CD4-positive, alpha-beta T cell (primary cell): ENCODE measurements around the gene STRN4. TPM values are rescaled to one million over a fixed set of nuclear protein-coding genes. Genes with fewer than 3 reads are reported as not detected.

ENCODE experiments used
- ATAC-seq: fragments of 200-7000 bp; cut with Tn5 transposase; one replicate; pipeline ENCODE4 v1.10.0; 2022; ENCODE audit warnings: mild to moderate bottlenecking; ENCODE audit not compliant: poor library complexity
- CTCF ChIA-PET: fragments of 350-600 bp; sonication (Branson Sonifier 250); formaldehyde crosslinking; loops from one replicate; lab custom pipeline; 2021; ENCODE audit warnings: antibody characterized with exemption, inconsistent platforms; lab: Charles Lee
- POLR2A ChIA-PET: fragments of 350-600 bp; sonication (Branson Sonifier 250); formaldehyde crosslinking; loops from one replicate; lab custom pipeline; 2021; ENCODE audit warnings: antibody characterized with exemption, inconsistent platforms; lab: Charles Lee
- DNase-seq, 14 experiments: peaks; one replicate each; pipeline ENCODE4 v3.0.0-alpha.2; 2013 to 2020; ENCODE audit warnings: mixed read lengths in 2 of 14
- H3K27ac ChIP-seq, 2 donors: one replicate each; pipeline versions ENCODE4 v1.5.1 to v1.7.0; 2013; ENCODE audit warnings: low read length in 2 of 2, low read depth in 1 of 2, mild to moderate bottlenecking in 1 of 2
- H3K27me3 ChIP-seq, 2 experiments: 1 replicate in 1 of 2; 2 replicates in 1 of 2; pipeline versions ENCODE4 v1.6.1 to v1.7.0; 2013; ENCODE audit warnings: low read length in 2 of 2, control low read depth in 1 of 2, mild to moderate bottlenecking in 1 of 2, moderate library complexity in 1 of 2; ENCODE audit not compliant: insufficient read depth in 2 of 2, control insufficient read depth in 1 of 2
- H3K36me3 ChIP-seq: one replicate; pipeline ENCODE4 v1.6.1; 2013; ENCODE audit warnings: low read length, control low read depth; ENCODE audit not compliant: insufficient read depth
- H3K4me1 ChIP-seq: one replicate; pipeline ENCODE4 v1.6.1; 2013; ENCODE audit warnings: low read length, control low read depth; ENCODE audit not compliant: insufficient read depth
- H3K4me3 ChIP-seq: one replicate; pipeline ENCODE4 v1.5.1; 2013; ENCODE audit warnings: mild to moderate bottlenecking, low read length, moderate library complexity
- H3K9me3 ChIP-seq, 2 experiments: 1 replicate in 1 of 2; 2 replicates in 1 of 2; pipeline versions ENCODE4 v1.6.1 to v1.7.0; 2013; ENCODE audit warnings: low read length in 2 of 2, mild to moderate bottlenecking in 2 of 2, control low read depth in 1 of 2, moderate library complexity in 1 of 2; ENCODE audit not compliant: control insufficient read depth in 1 of 2, insufficient read depth in 1 of 2
- H3K27ac Mint-ChIP-seq: one replicate; pipeline ENCODE4 v1.8.0; 2020; ENCODE audit warnings: mixed read lengths
- H3K27me3 Mint-ChIP-seq: one replicate; pipeline ENCODE4 v1.8.0; 2021; ENCODE audit warnings: mixed read lengths
- H3K36me3 Mint-ChIP-seq: one replicate; pipeline ENCODE4 v1.8.0; 2021; ENCODE audit warnings: low read depth, mixed read lengths
- H3K4me1 Mint-ChIP-seq: one replicate; pipeline ENCODE4 v1.8.0; 2021; ENCODE audit warnings: low read depth, mixed read lengths
- H3K4me3 Mint-ChIP-seq: one replicate; pipeline ENCODE4 v1.8.0; 2020; ENCODE audit warnings: mild to moderate bottlenecking, mixed read lengths
- H3K9me3 Mint-ChIP-seq: one replicate; pipeline ENCODE4 v1.8.0; 2020; ENCODE audit warnings: mixed read lengths
- CTCF ChIP-seq: fragments of 200-600 bp; IDR thresholded peaks from one replicate; pipeline ENCODE4 v1.8.0; 2022; ENCODE audit warnings: antibody characterized with exemption, mild to moderate bottlenecking
- intact Hi-C, 2 experiments: fragments of 100-400 bp; cut with DNase I in 1 of 2; cut with micrococcal nuclease in 1 of 2; formaldehyde crosslinking; loops; one replicate each; pipeline versions ENCODE4 v1.15.1 to v1.9.0; 2023 to 2025; cut with DNase I, micrococcal nuclease
- total RNA-seq, 174 experiments: library from RNA in 2 of 174; stranded (reverse) in 2 of 174; gene quantifications; one replicate each; pipeline ENCODE4 v1.2.3 and lab custom pipeline; 2021 to 2026

Gene STRN4
- total RNA-seq, 2 experiments from 2014 or later, result 90.0 to 94.0 TPM

- no peaks in the 10 kb centered on the region for H3K27me3 Mint-ChIP-seq
- no peaks in the 10 kb centered on the region for H3K9me3 Mint-ChIP-seq
- ChIA-PET CTCF (interaction anchor here (0.8 to 1.2 kb wide), 3 partner anchors 41 to 216 kb away, joined by 3 to 4 read pairs (median 3); no protein-coding TSS in a partner anchor), POLR2A (interaction anchor here (1.2 to 1.6 kb wide), 2 partner anchors 31 to 145 kb away, joined by 5 to 6 read pairs; partner anchors contain the start of gene CALM3)
- intact Hi-C loops, result loop anchor here in 1 of 2 experiments (5.0 kb wide), 2 partner anchors 43 to 143 kb away; partner anchors contain the start of gene CALM3
- Histone ChIP-seq H3K36me3 (peaks cover 30% of the 10 kb centered on the region), H3K9me3 (no peaks in the 10 kb centered on the region), H3K4me3 (peak within 1 kb of the TSS; percentile 78), H3K27me3 (no peaks in the 10 kb centered on the region), H3K4me1 (peaks cover 49% of the 10 kb centered on the region), H3K27ac (peak within 1 kb of the TSS; percentile 9 to 29)
- no peak for TF ChIP-seq CTCF
- H3K27ac Mint-ChIP-seq, result peak within 1 kb of the TSS; percentile 87
- peaks cover 16% of the 10 kb centered on the region for H3K36me3 Mint-ChIP-seq
- ATAC-seq, result peak; percentile 59
- DNase-seq, result peak in 8 of 14 experiments; percentile 27 to 59 (median 40)
- H3K4me1 Mint-ChIP-seq, result peaks cover 58% of the 10 kb centered on the region
- peak within 1 kb of the TSS; percentile 94 for H3K4me3 Mint-ChIP-seq
These were observed 549 bp downstream of the STRN4 start, which contains the start of gene FKRP for GRCh38 chr19:46745521-46746280. FKRP (plus strand) TSS chr19:46746057; CDS start chr19:46755451, 9,394 bp downstream.

GRCh38 chr19:46745030-46745429, 1.2 kb downstream of the STRN4 start:
- H3K36me3 ChIP-seq, result peaks cover 25% of the 10 kb centered on the region
- intact Hi-C loops, result loop anchor here in 1 of 2 experiments (5.0 kb wide), 2 partner anchors 43 to 143 kb away; partner anchors contain the start of gene CALM3
- H3K9me3 ChIP-seq, result no peaks in the 10 kb centered on the region
- POLR2A ChIA-PET, result interaction anchor here (1.2 to 1.6 kb wide), 2 partner anchors 31 to 144 kb away, joined by 5 to 6 read pairs; partner anchors contain the start of gene CALM3
- Mint-ChIP-seq H3K4me3 (peak overlapping the region; percentile 92), H3K9me3 (no peaks in the 10 kb centered on the region), H3K36me3 (peaks cover 14% of the 10 kb centered on the region), H3K27me3 (no peaks in the 10 kb centered on the region), H3K4me1 (peaks cover 63% of the 10 kb centered on the region), H3K27ac (peak overlapping the region; percentile 78)
- peaks cover 53% of the 10 kb centered on the region for H3K4me1 ChIP-seq
- no peak for TF ChIP-seq CTCF
- no peaks in the 10 kb centered on the region for H3K27me3 ChIP-seq
- DNase-seq, result no peak
- no peak overlapping the region for H3K27ac ChIP-seq
- CTCF ChIA-PET, result interaction anchor here (1.1 to 1.6 kb wide), 3 partner anchors 16 to 215 kb away, joined by 3 to 4 read pairs (median 4); no protein-coding TSS in a partner anchor
- H3K4me3 ChIP-seq, result peak overlapping the region; percentile 78
- ATAC-seq, result no peak

- H3K4me3 ChIP-seq, result peak overlapping the region; percentile 78
- peak overlapping the region; percentile 45 for H3K27ac Mint-ChIP-seq
- peaks cover 22% of the 10 kb centered on the region for H3K36me3 Mint-ChIP-seq
- H3K27me3 Mint-ChIP-seq, result no peaks in the 10 kb centered on the region
- no peak for ATAC-seq
- H3K9me3 Mint-ChIP-seq, result no peaks in the 10 kb centered on the region
- peaks cover 53% of the 10 kb centered on the region for H3K4me1 ChIP-seq
- H3K4me1 Mint-ChIP-seq, result peaks cover 68% of the 10 kb centered on the region
- peaks cover 21% of the 10 kb centered on the region for H3K36me3 ChIP-seq
- intact Hi-C loops, result no loop called here
- H3K27ac ChIP-seq, result no peak overlapping the region
- no peak for DNase-seq
- ChIA-PET POLR2A (no interaction called here), CTCF (interaction anchor here (1.6 kb wide), 1 partner anchor 15 kb away, joined by 4 read pairs; no protein-coding TSS in a partner anchor)
- no peaks in the 10 kb centered on the region for H3K27me3 ChIP-seq
- no peak for TF ChIP-seq CTCF
- H3K4me3 Mint-ChIP-seq, result peak overlapping the region; percentile 92
- H3K9me3 ChIP-seq, result no peaks in the 10 kb centered on the region
These were observed 2.1 kb downstream of the STRN4 start for GRCh38 chr19:46744005-46744691.
